GM12878 (cell line): ENCODE data around the gene NT5E. TPM values are rescaled to one million over a fixed set of nuclear protein-coding genes. Genes with fewer than 3 reads are reported as not detected.

Experiments
- BRCA1 ChIP-seq: IDR thresholded peaks from 2 replicates; pipeline ENCODE4 v1.6.1; 2011; ENCODE audit warnings: low read depth, low read length, improper control_type of control experiment
- CBX3 ChIP-seq: fragments of 200-600 bp; sonication (generic); IDR thresholded peaks from 2 replicates; pipeline ENCODE4 v1.6.1; 2016; ENCODE audit warnings: low read depth, borderline replicate concordance
- CBX5 ChIP-seq: sonication (generic); IDR thresholded peaks from 2 replicates; pipeline ENCODE4 v1.6.1; 2016; ENCODE audit warnings: low read depth, moderate library complexity, mild to moderate bottlenecking, inconsistent platforms
- CEBPB ChIP-seq, 2 experiments: fragments of 150-350 bp in 1 of 2; IDR thresholded peaks; 2 replicates each; pipeline ENCODE4 v1.6.1; 2012 to 2014; ENCODE audit warnings: low read depth in 2 of 2, low read length in 2 of 2, borderline replicate concordance in 1 of 2, inconsistent platforms in 1 of 2
- CHD4 ChIP-seq: fragments of 200-600 bp; sonication (generic); IDR thresholded peaks from 2 replicates; pipeline ENCODE4 v1.6.1; 2016; ENCODE audit warnings: mild to moderate bottlenecking
- CREM ChIP-seq: IDR thresholded peaks from 2 replicates; pipeline ENCODE4 v1.6.1; 2014; ENCODE audit warnings: antibody characterized with exemption, low read depth
- ELK1 ChIP-seq: IDR thresholded peaks from 2 replicates; pipeline ENCODE4 v1.6.1; 2012; ENCODE audit warnings: low read depth, low read length, improper control_type of control experiment
- FOS ChIP-seq: IDR thresholded peaks from 3 replicates; pipeline ENCODE4 v1.6.1; 2011; ENCODE audit warnings: borderline replicate concordance; ENCODE audit not compliant: insufficient read length; ENCODE audit errors: extremely low read depth
- KLF5 ChIP-seq: fragments of 450-650 bp; IDR thresholded peaks from 2 replicates; pipeline ENCODE4 v1.6.1; 2014; ENCODE audit warnings: mild to moderate bottlenecking; ENCODE audit not compliant: partially characterized antibody
- MEF2B ChIP-seq: fragments of 450-650 bp; IDR thresholded peaks from 2 replicates; pipeline ENCODE4 v1.6.1; 2018; ENCODE audit warnings: mild to moderate bottlenecking, moderate library complexity; ENCODE audit not compliant: partially characterized antibody, poor library complexity, severe bottlenecking
- MLLT1 ChIP-seq: fragments of 450-650 bp; IDR thresholded peaks from 2 replicates; pipeline ENCODE4 v1.6.1; 2016; ENCODE audit warnings: mild to moderate bottlenecking
- MTA3 ChIP-seq: IDR thresholded peaks from 2 replicates; pipeline ENCODE4 v1.6.1; 2012; ENCODE audit warnings: low read length, inconsistent platforms, borderline replicate concordance
- MYC ChIP-seq: IDR thresholded peaks from 2 replicates; pipeline ENCODE4 v1.6.1; 2011; ENCODE audit warnings: mild to moderate bottlenecking, low read length, moderate library complexity, inconsistent platforms; ENCODE audit not compliant: insufficient read depth, insufficient replicate concordance, insufficient read length, severe bottlenecking
- NKRF ChIP-seq: fragments of 450-650 bp; conservative IDR thresholded peaks from 2 replicates; pipeline ENCODE4 v1.6.1; 2017; ENCODE audit warnings: mild to moderate bottlenecking, moderate library complexity
- POLR2AphosphoS2 ChIP-seq: IDR thresholded peaks from 2 replicates; pipeline ENCODE4 v1.6.1; 2011; ENCODE audit warnings: low read depth, mild to moderate bottlenecking, low read length, improper control_type of control experiment, moderate library complexity
- RFX5 ChIP-seq: IDR thresholded peaks from 2 replicates; pipeline ENCODE4 v1.6.1; 2011; ENCODE audit warnings: low read depth, low read length, improper control_type of control experiment
- SMAD1 ChIP-seq: fragments of 450-650 bp; IDR thresholded peaks from 2 replicates; pipeline ENCODE4 v1.6.1; 2018; ENCODE audit warnings: mild to moderate bottlenecking, low read depth; ENCODE audit not compliant: partially characterized antibody
- SPI1 ChIP-seq: IDR thresholded peaks from 2 replicates; pipeline ENCODE4 v1.6.1; 2011; ENCODE audit warnings: low read depth, mild to moderate bottlenecking, low read length, moderate library complexity, borderline replicate concordance; ENCODE audit not compliant: insufficient read depth
- TBL1XR1 ChIP-seq: IDR thresholded peaks from 2 replicates; pipeline ENCODE4 v1.6.1; 2012; ENCODE audit warnings: low read depth, low read length, improper control_type of control experiment
- WRNIP1 ChIP-seq: IDR thresholded peaks from 2 replicates; pipeline ENCODE4 v1.6.1; 2011; ENCODE audit warnings: low read depth, low read length, improper control_type of control experiment, borderline replicate concordance
- ZZZ3 ChIP-seq: IDR thresholded peaks from 2 replicates; pipeline ENCODE4 v1.6.1; 2011; ENCODE audit warnings: low read depth; ENCODE audit not compliant: control insufficient read depth, insufficient read length
- polyA plus RNA-seq, 11 experiments: library from polyadenylated mRNA; depleted of rRNA in 4 of 11; unstranded in 6 of 11; stranded (reverse) in 5 of 11; fragments of >200 nt; fragmentation: Nextera tagmentation in 4 of 11; fragmentation: Illumina TruSeq in 1 of 11; extraction: Ambion mirVana in 4 of 11; extraction: Trizol in 1 of 11; gene quantifications; 1 replicate in 1 of 11; 2 replicates in 10 of 11; pipeline versions ENCODE4 v1.2.1 to v1.2.3, GENCODE V29; 2011 to 2016; ENCODE audit warnings: inconsistent platforms in 2 of 11, missing spikeins in 2 of 11, low read depth in 1 of 11
- total RNA-seq, 4 experiments: library from RNA; depleted of rRNA in 3 of 4; stranded (reverse); fragments of >200 nt in 3 of 4; fragmentation: Illumina TruSeq in 1 of 4; extraction: Trizol in 1 of 4; gene quantifications; 2 replicates each; pipeline versions ENCODE4 v1.2.1 to v1.2.3, GENCODE V29; 2013 to 2021
- TF ChIP-seq, protein P1 (sequence below): IDR thresholded peaks from 2 replicates; pipeline ENCODE4 v1.6.1; 2012; ENCODE audit warnings: low read depth, low read length, improper control_type of control experiment
- TF ChIP-seq, protein P2 (sequence below): fragments of 450-650 bp; IDR thresholded peaks from 2 replicates; pipeline ENCODE4 v1.6.1; 2017; ENCODE audit warnings: borderline replicate concordance

NT5E gene
- total and polyA plus RNA-seq, 10 of the 15 experiments (the other 5 are each of a cell fraction or from before 2014, with no cell fraction given) = 1.9 to 9.7 (median 7.3) TPM

- TF ChIP-seq MLLT1 (no peak), CREM (no peak), MYC (no peak), CBX5 (0 out of 2 replicates have a peak, but pooled peaks have one; percentile 39), FOS (no peak), CBX3 (no peak), MTA3 (no peak), ELK1 (0 out of 2 replicates have a peak, but pooled peaks have one; percentile 13), POLR2AphosphoS2 (no peak), RFX5 (0 out of 2 replicates have a peak, but pooled peaks have one; percentile 18), WRNIP1 (no peak), CEBPB (IDR thresholded peaks at IDR 0.05; ENCODE audit: borderline replicate concordance in 1 of 2, low read depth in 2 of 2, low read length in 2 of 2) (no peak), MEF2B (no peak), ZZZ3 (no peak), KLF5 (no peak), SMAD1 (no peak), BRCA1 (no peak), CHD4 (no peak), TBL1XR1 (no peak), NKRF (no peak), SPI1 (no peak)
- TF ChIP-seq, protein P1, sequence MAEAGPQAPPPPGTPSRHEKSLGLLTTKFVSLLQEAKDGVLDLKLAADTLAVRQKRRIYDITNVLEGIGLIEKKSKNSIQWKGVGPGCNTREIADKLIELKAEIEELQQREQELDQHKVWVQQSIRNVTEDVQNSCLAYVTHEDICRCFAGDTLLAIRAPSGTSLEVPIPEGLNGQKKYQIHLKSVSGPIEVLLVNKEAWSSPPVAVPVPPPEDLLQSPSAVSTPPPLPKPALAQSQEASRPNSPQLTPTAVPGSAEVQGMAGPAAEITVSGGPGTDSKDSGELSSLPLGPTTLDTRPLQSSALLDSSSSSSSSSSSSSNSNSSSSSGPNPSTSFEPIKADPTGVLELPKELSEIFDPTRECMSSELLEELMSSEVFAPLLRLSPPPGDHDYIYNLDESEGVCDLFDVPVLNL = no peak
- TF ChIP-seq, protein P2, sequence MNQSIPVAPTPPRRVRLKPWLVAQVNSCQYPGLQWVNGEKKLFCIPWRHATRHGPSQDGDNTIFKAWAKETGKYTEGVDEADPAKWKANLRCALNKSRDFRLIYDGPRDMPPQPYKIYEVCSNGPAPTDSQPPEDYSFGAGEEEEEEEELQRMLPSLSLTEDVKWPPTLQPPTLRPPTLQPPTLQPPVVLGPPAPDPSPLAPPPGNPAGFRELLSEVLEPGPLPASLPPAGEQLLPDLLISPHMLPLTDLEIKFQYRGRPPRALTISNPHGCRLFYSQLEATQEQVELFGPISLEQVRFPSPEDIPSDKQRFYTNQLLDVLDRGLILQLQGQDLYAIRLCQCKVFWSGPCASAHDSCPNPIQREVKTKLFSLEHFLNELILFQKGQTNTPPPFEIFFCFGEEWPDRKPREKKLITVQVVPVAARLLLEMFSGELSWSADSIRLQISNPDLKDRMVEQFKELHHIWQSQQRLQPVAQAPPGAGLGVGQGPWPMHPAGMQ = no peak
Observed at GRCh38 chr6:85482905-85483700, 33.2 kb downstream of the NT5E start (continued).
